ENCODE measurements around the gene ZNF37A.

- TF ChIP-seq POLR2A (IDR thresholded peaks at IDR 0.05) (no peak), CTCF (IDR thresholded peaks at IDR 0.05) (no peak), POLR2AphosphoS5 (IDR thresholded peaks at IDR 0.05) (no peak)
These were observed 17.4 kb upstream of the ZNF37A start for GRCh38 chr10:38076687-38077086.

Data from suprapubic skin (tissue), 4 donors.